H9 (cell line): Measurements from ENCODE around the gene GARNL3. TPM values are rescaled to one million over a fixed set of nuclear protein-coding genes. Genes with fewer than 3 reads are reported as not detected.

Experiments
- DNase-seq: peaks from one replicate; pipeline ENCODE4 v3.0.0-alpha.2; 2017
- H2AFZ ChIP-seq: one replicate; pipeline ENCODE4 v1.6.1; 2013; ENCODE audit warnings: mild to moderate bottlenecking, low read length, control low read depth, moderate library complexity
- H2AK5ac ChIP-seq: 2 replicates; pipeline ENCODE4 v1.6.1; 2013; ENCODE audit warnings: low read length, control low read depth, mixed read lengths; ENCODE audit not compliant: insufficient read length
- H2BK120ac ChIP-seq: one replicate; pipeline ENCODE4 v1.6.1; 2013; ENCODE audit warnings: low read depth, mild to moderate bottlenecking, low read length, control low read depth, inconsistent platforms; ENCODE audit not compliant: poor library complexity, severe bottlenecking
- H2BK12ac ChIP-seq: 2 replicates; pipeline ENCODE4 v1.6.1; 2013; ENCODE audit warnings: low read length, control low read depth, mixed read lengths, low read depth; ENCODE audit not compliant: insufficient read length
- H2BK15ac ChIP-seq: 2 replicates; pipeline ENCODE4 v1.6.1; 2013; ENCODE audit warnings: low read depth, low read length, control low read depth
- H2BK20ac ChIP-seq: one replicate; pipeline ENCODE4 v1.6.1; 2013; ENCODE audit warnings: low read depth, mild to moderate bottlenecking, low read length, control low read depth, inconsistent platforms; ENCODE audit not compliant: poor library complexity, severe bottlenecking
- H2BK5ac ChIP-seq: 2 replicates; pipeline ENCODE4 v1.6.1; 2013; ENCODE audit warnings: low read length, control low read depth, mixed read lengths; ENCODE audit not compliant: insufficient read length
- H3K14ac ChIP-seq: 2 replicates; pipeline ENCODE4 v1.6.1; 2013; ENCODE audit warnings: low read length, control low read depth; ENCODE audit not compliant: insufficient read depth
- H3K18ac ChIP-seq: 2 replicates; pipeline ENCODE4 v1.6.1; 2013; ENCODE audit warnings: low read depth, mild to moderate bottlenecking, mixed read lengths, low read length, control low read depth; ENCODE audit not compliant: insufficient read length
- H3K23ac ChIP-seq: 2 replicates; pipeline ENCODE4 v1.6.1; 2013; ENCODE audit warnings: low read length, control low read depth, mixed read lengths, low read depth; ENCODE audit not compliant: insufficient read length
- H3K23me2 ChIP-seq: 2 replicates; pipeline ENCODE4 v1.6.1; 2013; ENCODE audit warnings: low read depth, mild to moderate bottlenecking, mixed read lengths, low read length, control low read depth; ENCODE audit not compliant: insufficient read length, poor library complexity, severe bottlenecking
- H3K27ac ChIP-seq: 2 replicates; pipeline ENCODE4 v1.5.1; 2013; ENCODE audit warnings: low read length, control low read depth, mixed read lengths, low read depth; ENCODE audit not compliant: insufficient read length
- H3K27me3 ChIP-seq: 2 replicates; pipeline ENCODE4 v1.6.1; 2013; ENCODE audit warnings: low read length, control low read depth, inconsistent platforms; ENCODE audit not compliant: insufficient read depth
- H3K4ac ChIP-seq: 2 replicates; pipeline ENCODE4 v1.6.1; 2013; ENCODE audit warnings: low read depth, mild to moderate bottlenecking, control low read depth, inconsistent platforms, low read length, moderate library complexity
- H3K4me1 ChIP-seq: 2 replicates; pipeline ENCODE4 v1.6.1; 2013; ENCODE audit warnings: low read length, control low read depth, inconsistent platforms; ENCODE audit not compliant: insufficient read depth
- H3K4me2 ChIP-seq: 2 replicates; pipeline ENCODE4 v1.6.1; 2013; ENCODE audit warnings: low read length, control low read depth, mixed read lengths; ENCODE audit not compliant: insufficient read length, insufficient read depth
- H3K56ac ChIP-seq: 2 replicates; pipeline ENCODE4 v1.6.1; 2013; ENCODE audit warnings: low read depth, mild to moderate bottlenecking, mixed read lengths, low read length, control low read depth; ENCODE audit not compliant: insufficient read length
- H3K79me1 ChIP-seq: 2 replicates; pipeline ENCODE4 v1.6.1; 2013; ENCODE audit warnings: low read depth, mild to moderate bottlenecking, moderate library complexity, low read length, control low read depth, inconsistent platforms; ENCODE audit not compliant: insufficient read depth, poor library complexity, severe bottlenecking
- H3K79me2 ChIP-seq: 2 replicates; pipeline ENCODE4 v1.6.1; 2013; ENCODE audit warnings: low read length, control low read depth, inconsistent platforms; ENCODE audit not compliant: insufficient read depth
- H3K9ac ChIP-seq: 2 replicates; pipeline ENCODE4 v1.6.1; 2013; ENCODE audit warnings: low read length, control low read depth, mixed read lengths; ENCODE audit not compliant: insufficient read length; ENCODE audit errors: extremely low read depth
- H3K9me3 ChIP-seq: one replicate; pipeline ENCODE4 v1.6.1; 2013; ENCODE audit warnings: low read depth, low read length, inconsistent platforms; ENCODE audit not compliant: control insufficient read depth
- H3T11ph ChIP-seq: one replicate; pipeline ENCODE4 v1.6.1; 2013; ENCODE audit warnings: mild to moderate bottlenecking, low read length, control low read depth, inconsistent platforms
- H4K20me1 ChIP-seq: one replicate; pipeline ENCODE4 v1.6.1; 2013; ENCODE audit not compliant: control insufficient read depth, insufficient read length, insufficient read depth
- H4K5ac ChIP-seq: 2 replicates; pipeline ENCODE4 v1.6.1; 2013; ENCODE audit warnings: low read depth, mild to moderate bottlenecking, mixed read lengths, low read length, control low read depth; ENCODE audit not compliant: insufficient read length
- H4K8ac ChIP-seq: replicated peaks from 2 replicates; pipeline ENCODE4 v1.6.1; 2013; ENCODE audit warnings: low read length, control low read depth, mixed read lengths, low read depth; ENCODE audit not compliant: insufficient read length
- H4K91ac ChIP-seq: 2 replicates; pipeline ENCODE4 v1.6.1; 2013; ENCODE audit warnings: low read depth, mild to moderate bottlenecking, moderate library complexity, mixed read lengths, low read length, control low read depth; ENCODE audit not compliant: insufficient read length
- H3K27ac Mint-ChIP-seq, 3 experiments: 2 replicates in 2 of 3; 3 replicates in 1 of 3; pipeline ENCODE4 v1.8.0; 2020 to 2021; ENCODE audit warnings: mixed read lengths in 3 of 3, mild to moderate bottlenecking in 1 of 3, moderate library complexity in 1 of 3
- H3K27me3 Mint-ChIP-seq: 2 replicates; pipeline ENCODE4 v1.8.0; 2021; ENCODE audit warnings: low read depth, mild to moderate bottlenecking, moderate library complexity, mixed read lengths
- H3K36me3 Mint-ChIP-seq, 3 experiments: 2 replicates in 2 of 3; 3 replicates in 1 of 3; pipeline ENCODE4 v1.8.0; 2020 to 2021; ENCODE audit warnings: low read depth in 3 of 3, mixed read lengths in 3 of 3; ENCODE audit not compliant: insufficient read depth in 1 of 3
- H3K4me1 Mint-ChIP-seq, 2 experiments: 2 replicates each; pipeline ENCODE4 v1.8.0; 2020; ENCODE audit warnings: mixed read lengths in 2 of 2
- H3K4me3 Mint-ChIP-seq, 2 experiments: 2 replicates in 1 of 2; 3 replicates in 1 of 2; pipeline ENCODE4 v1.8.0; 2020 to 2021; ENCODE audit warnings: mild to moderate bottlenecking in 2 of 2, mixed read lengths in 2 of 2, moderate library complexity in 1 of 2
- H3K9me3 Mint-ChIP-seq, 2 experiments: 2 replicates in 1 of 2; 3 replicates in 1 of 2; pipeline ENCODE4 v1.8.0; 2020; ENCODE audit warnings: mild to moderate bottlenecking in 2 of 2, mixed read lengths in 2 of 2, moderate library complexity in 1 of 2
- WGBS: extraction: QIAGEN DNeasy Blood & Tissue Kit; methylation state at CpG from one replicate; pipeline ENCODE4 v1.1.7; 2013; ENCODE audit warnings: missing lambda C conversion rate, low lambda C conversion rate, mixed read lengths; ENCODE audit not compliant: insufficient read length; ENCODE audit errors: extremely low coverage; 5-methylcytosine and 5-hydroxymethylcytosine counted together
- total RNA-seq: library from RNA; stranded (reverse); gene quantifications from 2 replicates; pipeline ENCODE4 v1.2.1, GENCODE V29; 2021
- TF ChIP-seq, protein P1 (sequence below): fragments of 200-600 bp; sonication (generic); conservative IDR thresholded peaks from 3 replicates; pipeline ENCODE4 v1.8.0; 2021; ENCODE audit warnings: antibody characterized with exemption, mild to moderate bottlenecking

GARNL3 gene
- total RNA-seq, 1 experiment from 2014 or later = 8.7 TPM

DNA sequence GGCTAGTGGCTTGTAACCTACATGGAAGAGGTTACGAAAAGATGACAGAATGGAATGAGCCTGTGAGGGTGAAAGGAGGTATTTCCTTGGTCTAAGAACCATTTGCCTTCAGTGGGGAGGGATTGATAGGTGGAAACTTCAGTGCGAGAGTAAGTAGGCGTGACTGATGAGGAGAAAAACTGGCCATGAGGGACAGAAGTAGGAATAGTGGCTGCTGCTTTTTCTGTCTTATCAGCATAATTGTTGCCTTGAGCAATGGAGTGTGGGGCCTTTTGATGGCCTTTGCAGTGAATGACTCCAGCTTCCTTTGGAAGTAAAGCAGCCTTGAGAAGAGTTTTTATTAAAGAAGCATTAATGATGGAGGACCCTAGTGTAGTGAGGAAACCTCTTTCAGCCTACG is 150.6 kb downstream of the GARNL3 start:
- Histone ChIP-seq H3K23me2 (no peaks in the 10 kb centered on the region), H4K5ac (no peak overlapping the region), H3K18ac (no peak overlapping the region), H4K91ac (no peak overlapping the region), H2AFZ (no peak overlapping the region), H2BK20ac (no peak overlapping the region), H3K27me3 (no peaks in the 10 kb centered on the region), H3K9me3 (no peaks in the 10 kb centered on the region), H2BK12ac (no peak overlapping the region), H3K23ac (no peak overlapping the region), H2AK5ac (no peak overlapping the region), H4K8ac (no peak overlapping the region), H3K4ac (no peak overlapping the region), H3K27ac (no peak overlapping the region), H3K79me2 (no peaks in the 10 kb centered on the region), H2BK15ac (no peak overlapping the region), H4K20me1 (no peaks in the 10 kb centered on the region), H3T11ph (no peak overlapping the region), H3K56ac (no peak overlapping the region), H3K4me1 (no peaks in the 10 kb centered on the region; the same call in 1 of the 2 replicates), H3K9ac (no peak overlapping the region), H2BK5ac (no peak overlapping the region), H3K79me1 (no peaks in the 10 kb centered on the region), H2BK120ac (no peak overlapping the region), H3K4me2 (no peak overlapping the region), H3K14ac (no peak overlapping the region)
- no peak overlapping the region; a peak in 1 of 7 replicates for H3K27ac Mint-ChIP-seq
- peaks cover 6% of the 10 kb centered on the region for H3K27me3 Mint-ChIP-seq
- H3K36me3 Mint-ChIP-seq = peaks cover 0 to 2% (median 2%) of the 10 kb centered on the region in 3 experiments; a peak in 2 of 7 replicates
- H3K9me3 Mint-ChIP-seq = no peaks in the 10 kb centered on the region
- H3K4me1 Mint-ChIP-seq = peaks cover 23 to 27% of the 10 kb centered on the region in 2 experiments
- TF ChIP-seq, protein P1, sequence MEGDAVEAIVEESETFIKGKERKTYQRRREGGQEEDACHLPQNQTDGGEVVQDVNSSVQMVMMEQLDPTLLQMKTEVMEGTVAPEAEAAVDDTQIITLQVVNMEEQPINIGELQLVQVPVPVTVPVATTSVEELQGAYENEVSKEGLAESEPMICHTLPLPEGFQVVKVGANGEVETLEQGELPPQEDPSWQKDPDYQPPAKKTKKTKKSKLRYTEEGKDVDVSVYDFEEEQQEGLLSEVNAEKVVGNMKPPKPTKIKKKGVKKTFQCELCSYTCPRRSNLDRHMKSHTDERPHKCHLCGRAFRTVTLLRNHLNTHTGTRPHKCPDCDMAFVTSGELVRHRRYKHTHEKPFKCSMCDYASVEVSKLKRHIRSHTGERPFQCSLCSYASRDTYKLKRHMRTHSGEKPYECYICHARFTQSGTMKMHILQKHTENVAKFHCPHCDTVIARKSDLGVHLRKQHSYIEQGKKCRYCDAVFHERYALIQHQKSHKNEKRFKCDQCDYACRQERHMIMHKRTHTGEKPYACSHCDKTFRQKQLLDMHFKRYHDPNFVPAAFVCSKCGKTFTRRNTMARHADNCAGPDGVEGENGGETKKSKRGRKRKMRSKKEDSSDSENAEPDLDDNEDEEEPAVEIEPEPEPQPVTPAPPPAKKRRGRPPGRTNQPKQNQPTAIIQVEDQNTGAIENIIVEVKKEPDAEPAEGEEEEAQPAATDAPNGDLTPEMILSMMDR = no peak
- no peak for DNase-seq
- H3K4me3 Mint-ChIP-seq = no peak overlapping the region
- WGBS = no CpG with 5 or more reads among the region's 4 CpGs
